ENCODE data around the gene FOXO3.
A peak's percentile ranks its signal among the peaks of the same experiment; 100 is the strongest.

FOXO3 gene

DNA sequence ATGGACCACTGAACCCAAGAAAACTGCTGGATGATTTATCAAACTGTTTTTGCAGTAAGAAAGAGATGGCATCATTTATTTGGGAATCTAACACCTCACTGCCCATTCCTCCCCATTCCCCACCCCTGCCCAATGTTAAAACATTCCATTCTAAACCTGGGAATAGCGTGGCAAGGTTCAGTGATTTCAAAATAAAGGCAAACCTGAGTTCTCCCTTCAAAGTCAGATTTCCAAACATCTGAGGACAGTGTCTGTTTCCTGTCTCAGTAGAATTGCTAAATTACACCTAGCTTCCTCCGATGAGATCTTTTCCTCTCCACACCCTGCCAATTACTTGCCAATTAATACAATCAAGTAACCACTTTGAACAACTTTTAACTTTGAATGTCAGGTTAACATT is 160.1 kb downstream of the FOXO3 start:
- no peak for DNase-seq
- TF ChIP-seq GATA1 (IDR thresholded peaks at IDR 0.05; ENCODE audit: low read depth, low read length), result no peak
- TF ChIP-seq POLR2A (IDR thresholded peaks at IDR 0.05; ENCODE audit: low read length), result no peak

DNA sequence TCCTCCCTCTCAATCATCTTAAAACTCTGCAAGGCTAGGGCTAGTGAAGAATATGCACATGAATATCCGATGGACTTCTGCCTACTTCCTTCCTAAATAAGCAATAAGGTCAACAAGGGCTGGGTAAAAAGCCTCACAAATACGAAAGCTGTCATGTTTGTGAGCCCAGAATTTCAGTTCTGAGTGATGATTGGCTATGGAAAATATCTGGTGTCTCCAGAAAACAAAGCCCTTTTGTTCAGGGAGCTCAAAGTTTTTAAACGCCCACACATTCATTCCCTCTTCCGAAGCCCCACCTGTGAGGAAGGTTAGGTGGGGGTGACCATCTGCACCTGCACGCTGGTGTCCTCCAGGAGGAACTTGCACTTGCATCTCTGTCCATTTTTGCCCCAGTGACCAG is 160.6 kb downstream of the FOXO3 start:
- no peak for DNase-seq
- TF ChIP-seq POLR2A (IDR thresholded peaks at IDR 0.05; ENCODE audit: low read length), result no peak
- no peak for TF ChIP-seq GATA1 (IDR thresholded peaks at IDR 0.05; ENCODE audit: low read depth, low read length)

DNA sequence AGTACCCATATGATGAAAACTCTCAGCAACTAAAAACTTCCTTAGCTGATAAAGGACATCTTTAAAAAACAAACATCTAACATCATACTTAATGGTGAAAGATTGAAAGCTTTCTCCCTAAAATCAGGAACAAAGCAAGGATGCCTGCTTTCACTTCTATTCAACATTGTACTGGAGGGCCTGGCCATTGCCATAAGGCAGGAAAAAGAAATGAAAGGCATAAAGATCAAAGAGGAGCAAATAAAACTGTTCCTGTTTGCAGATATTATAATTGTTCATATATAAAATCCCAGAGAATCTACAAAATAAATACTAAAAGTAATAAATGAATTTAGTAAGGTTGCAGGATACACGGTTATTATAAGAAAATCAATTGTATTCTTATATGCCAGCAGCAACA is 162.9 kb downstream of the FOXO3 start:
- TF ChIP-seq POLR2A (IDR thresholded peaks at IDR 0.05; ENCODE audit: low read length) (no peak), GATA1 (IDR thresholded peaks at IDR 0.05; ENCODE audit: low read depth, low read length) (no peak)
- no peak for DNase-seq

DNA sequence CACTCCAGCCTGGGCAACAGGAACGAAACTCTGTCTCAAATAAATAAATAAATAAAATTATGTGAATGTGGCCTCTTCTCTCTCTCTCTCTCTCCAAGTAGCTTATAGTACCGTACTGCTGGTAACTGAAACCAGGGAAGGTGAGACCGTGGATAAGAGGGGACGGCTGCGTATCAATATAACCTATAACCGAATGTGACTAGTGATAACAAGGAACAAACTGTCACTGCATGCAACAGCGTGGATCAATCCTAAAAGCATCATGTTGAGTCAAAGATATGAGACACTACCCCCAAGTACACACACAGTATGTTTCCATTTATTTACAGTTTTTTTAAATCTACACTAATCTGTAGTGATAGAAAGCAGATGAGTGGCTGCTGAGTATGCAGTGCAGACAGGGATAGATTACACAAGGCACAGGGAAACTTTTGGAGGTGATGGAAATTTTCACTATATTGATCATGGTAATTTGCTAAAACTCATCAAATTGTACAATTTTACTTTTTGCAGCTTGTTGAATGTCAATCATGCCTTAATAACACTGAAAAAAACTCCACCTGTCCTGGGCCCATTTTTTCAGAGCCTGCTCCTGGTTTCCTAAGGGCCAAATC is 166.1 kb downstream of the FOXO3 start:
- TF ChIP-seq POLR2A (IDR thresholded peaks at IDR 0.05; ENCODE audit: low read length), result no peak
- no peak for TF ChIP-seq GATA1 (IDR thresholded peaks at IDR 0.05; ENCODE audit: low read depth, low read length)
- DNase-seq, result peak in 1 of 2 experiments; percentile 54

DNA sequence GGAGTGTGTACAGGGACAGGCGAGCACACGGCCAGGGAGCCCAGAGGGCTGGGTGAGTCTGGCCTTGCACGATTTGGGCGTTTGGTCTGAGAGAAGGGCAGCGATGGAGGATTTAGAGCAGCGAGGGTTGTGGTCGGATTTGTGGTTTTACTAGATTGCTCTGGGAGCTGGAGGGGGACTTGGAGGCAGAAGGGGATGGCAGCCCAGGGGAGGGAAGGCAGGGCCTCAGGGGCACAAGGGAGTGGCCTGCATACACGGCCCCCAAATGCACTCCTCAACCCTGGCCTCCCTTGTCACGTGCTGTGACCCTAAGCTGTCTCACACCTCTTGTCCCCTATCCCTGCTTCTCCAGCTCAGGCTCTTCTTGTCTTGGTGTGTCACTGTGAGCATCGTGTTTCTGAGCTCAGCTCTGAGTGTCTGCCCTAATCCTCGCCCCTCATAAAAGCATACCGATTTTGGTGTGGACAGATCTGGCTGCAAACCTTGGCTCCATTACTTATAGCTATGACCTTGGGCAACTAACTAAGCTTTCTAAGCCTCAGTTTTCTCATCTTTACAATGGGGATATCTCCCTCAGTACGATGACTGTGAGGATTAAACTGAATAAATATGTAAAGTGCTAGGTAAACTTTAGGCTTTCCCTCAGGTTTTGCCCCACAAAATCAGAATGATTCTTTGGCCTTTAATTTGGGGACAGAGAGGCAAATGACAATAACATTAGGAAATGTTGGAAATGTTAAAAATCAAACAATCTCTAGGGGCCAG is 167.4 kb downstream of the FOXO3 start:
- no peak for TF ChIP-seq GATA1 (IDR thresholded peaks at IDR 0.05; ENCODE audit: low read depth, low read length)
- TF ChIP-seq POLR2A (IDR thresholded peaks at IDR 0.05; ENCODE audit: low read length), result no peak
- no peak for DNase-seq

DNA sequence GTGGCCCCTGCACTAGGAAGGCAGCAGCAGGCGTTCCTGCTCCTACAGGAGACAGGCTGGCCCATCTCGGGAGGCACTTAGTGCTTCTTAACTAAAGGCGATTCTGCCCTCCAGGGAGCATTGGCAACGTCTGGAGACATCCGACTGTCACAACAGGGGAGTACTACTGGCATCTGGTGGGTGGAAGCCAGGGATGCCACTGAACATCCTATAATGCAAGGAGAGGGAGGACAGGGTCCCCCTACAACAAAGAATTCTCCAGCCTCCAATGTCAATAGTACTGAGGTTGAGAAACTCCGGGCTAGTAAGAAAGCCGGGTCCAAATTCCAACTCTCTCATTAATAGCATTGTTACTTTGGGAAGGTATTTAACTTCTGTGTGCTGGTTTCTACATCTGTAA is 168.1 kb downstream of the FOXO3 start:
- no peak for DNase-seq
- TF ChIP-seq GATA1 (IDR thresholded peaks at IDR 0.05; ENCODE audit: low read depth, low read length) (no peak), POLR2A (IDR thresholded peaks at IDR 0.05; ENCODE audit: low read length) (no peak)

DNA sequence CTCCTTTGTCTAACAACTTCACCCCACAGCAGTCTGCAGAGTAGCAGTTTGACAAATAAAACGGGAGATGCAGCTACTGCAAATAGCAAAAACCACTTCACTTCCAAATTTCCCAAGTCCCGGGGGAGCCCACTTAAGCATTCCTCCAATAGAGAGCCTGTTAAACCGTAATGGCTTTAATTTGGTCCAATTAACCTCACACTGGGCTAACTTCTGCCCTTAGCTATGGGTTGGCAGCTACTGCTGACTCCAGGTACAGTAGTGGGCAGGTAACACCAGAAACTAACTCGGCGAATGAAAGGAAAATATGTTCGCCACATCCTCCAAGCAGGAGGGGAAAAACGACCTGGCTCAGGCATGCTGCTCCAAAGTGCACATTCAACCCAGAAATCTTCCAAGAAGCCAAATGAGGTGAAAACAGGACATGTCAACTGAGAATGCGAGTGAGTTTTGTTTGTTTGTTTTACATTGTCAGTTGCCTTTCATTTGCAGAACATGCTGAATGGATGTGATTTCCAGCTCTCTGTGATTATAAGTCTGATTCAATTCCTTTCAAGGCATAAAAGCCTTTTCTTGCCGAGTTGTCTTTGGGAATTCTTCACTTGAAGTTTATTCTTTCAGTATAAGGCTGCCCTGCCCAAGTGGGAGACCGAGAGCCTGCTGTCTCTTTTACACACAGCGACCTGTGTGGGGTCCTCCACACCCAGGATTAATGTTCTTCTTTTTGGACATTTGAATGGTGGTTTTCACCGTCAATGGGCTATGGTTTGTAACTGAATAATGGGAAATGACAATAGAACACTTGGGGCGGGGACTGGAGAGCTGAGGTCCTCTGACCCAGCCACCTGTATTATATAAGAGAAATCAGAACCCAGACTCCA is 170.2 kb downstream of the FOXO3 start:
- TF ChIP-seq GATA1 (IDR thresholded peaks at IDR 0.05; ENCODE audit: low read depth, low read length) (no peak), POLR2A (IDR thresholded peaks at IDR 0.05; ENCODE audit: low read length) (no peak)
- DNase-seq, result no peak

DNA sequence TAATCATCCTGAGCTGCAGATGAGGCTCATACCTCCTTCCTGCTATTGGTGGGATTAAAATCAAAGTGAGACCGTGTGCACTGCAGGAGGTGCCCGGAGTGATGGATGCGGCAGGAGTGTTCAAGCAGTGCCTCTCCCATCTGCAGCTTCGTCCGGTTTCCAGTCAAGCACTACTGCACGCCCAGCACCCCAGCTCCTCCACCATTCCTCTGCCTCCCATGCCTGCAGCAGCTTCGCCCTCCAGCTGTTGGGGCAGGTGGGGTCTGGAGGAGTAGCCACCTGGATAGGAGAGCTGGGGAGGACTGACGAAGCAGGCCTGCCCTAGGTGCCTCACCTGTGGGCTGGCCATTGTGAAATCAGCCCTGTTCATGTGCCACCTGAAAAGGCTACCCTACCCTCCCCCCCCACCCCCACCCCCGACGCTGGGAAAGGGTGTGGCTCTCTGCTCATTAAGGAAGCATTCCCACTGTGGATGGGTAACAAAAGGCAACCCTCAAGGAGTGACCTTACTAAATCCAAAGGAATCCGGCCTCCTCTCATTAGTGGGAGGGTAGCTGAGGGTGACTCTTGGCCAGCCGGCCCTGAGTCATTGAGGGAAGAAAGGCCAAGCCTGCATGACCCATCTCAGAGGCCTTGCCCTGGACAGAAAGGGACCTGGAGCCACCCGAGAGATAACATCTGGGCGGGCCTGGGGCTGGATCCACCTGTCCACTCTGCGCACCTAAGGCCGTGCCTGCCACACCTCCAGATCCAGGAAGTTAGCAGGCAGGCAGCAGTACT is 171.6 kb downstream of the FOXO3 start:
- DNase-seq, result no peak
- TF ChIP-seq POLR2A (IDR thresholded peaks at IDR 0.05; ENCODE audit: low read length) (no peak), GATA1 (IDR thresholded peaks at IDR 0.05; ENCODE audit: low read depth, low read length) (no peak)

DNA sequence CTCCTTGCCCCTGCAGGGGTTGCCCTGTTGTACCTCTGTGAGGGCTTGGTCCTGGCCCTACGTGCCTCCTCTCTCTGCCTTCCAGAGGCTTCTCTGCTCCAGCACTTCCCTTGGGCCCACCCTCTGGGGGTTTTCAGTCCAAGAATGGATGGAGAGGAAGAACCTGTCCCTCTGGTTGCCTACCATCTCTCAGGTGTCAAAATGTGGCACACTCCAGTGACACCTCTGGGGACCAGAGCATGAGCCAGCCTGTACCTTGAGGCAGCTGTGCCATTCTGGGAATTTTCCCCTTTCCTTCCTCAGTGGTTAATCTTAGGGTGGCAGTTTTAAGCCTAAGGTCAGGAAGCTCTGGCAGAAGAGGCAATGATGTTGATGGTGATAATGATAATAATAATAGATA is 172.3 kb downstream of the FOXO3 start:
- TF ChIP-seq POLR2A (IDR thresholded peaks at IDR 0.05; ENCODE audit: low read length), result no peak
- TF ChIP-seq GATA1 (IDR thresholded peaks at IDR 0.05; ENCODE audit: low read depth, low read length), result no peak

DNA sequence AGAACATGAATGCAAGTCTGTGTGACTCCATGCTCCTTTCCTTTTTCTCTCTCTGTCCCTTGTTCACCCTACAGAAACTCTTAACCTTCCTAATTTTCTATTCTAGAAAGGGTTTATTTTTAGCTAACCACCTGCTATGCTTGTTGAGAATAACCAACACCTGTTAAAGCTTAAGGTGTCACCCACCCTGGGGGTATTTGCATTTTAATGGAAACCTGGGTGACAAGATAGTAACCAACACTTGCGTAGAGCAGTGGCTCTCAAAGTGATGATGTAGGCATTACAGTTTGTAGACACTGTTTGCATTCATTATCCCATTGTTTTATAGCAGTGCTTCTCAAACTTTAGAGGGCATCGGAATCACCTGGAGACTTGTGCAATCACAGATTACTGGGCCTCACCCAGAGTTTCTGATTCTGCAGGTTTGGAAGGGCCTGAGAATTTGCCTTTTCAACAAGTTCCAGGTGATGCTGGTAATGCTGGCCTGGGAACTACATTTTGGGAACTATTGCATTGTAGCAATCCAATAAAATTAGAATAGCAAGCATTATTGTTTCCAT is 173.1 kb downstream of the FOXO3 start:
- no peak for TF ChIP-seq POLR2A (IDR thresholded peaks at IDR 0.05; ENCODE audit: low read length)
- no peak for TF ChIP-seq GATA1 (IDR thresholded peaks at IDR 0.05; ENCODE audit: low read depth, low read length)

More for the DNA sequence above, 172.3 kb downstream of the FOXO3 start:
- DNase-seq, result no peak

More for the DNA sequence above, 173.1 kb downstream of the FOXO3 start:
- no peak for DNase-seq

Data from erythroblast (primary cell).